Prostate gland (tissue), 2 donors: Measurements from ENCODE around the gene ZBTB43. TPM values are rescaled to one million over a fixed set of nuclear protein-coding genes. Genes with fewer than 3 reads are reported as not detected.
A peak's percentile ranks its signal among the peaks of the same experiment; 100 is the strongest.

ENCODE experiments used
- DNase-seq: peaks from one replicate; pipeline ENCODE4 v3.0.0-alpha.2; 2019; ENCODE audit warnings: low spot score
- H3K27ac ChIP-seq, 2 donors: fragments of 200-600 bp; sonication (generic); 2 replicates each; pipeline ENCODE4 v1.5.1; 2017 to 2019
- H3K27me3 ChIP-seq: fragments of 200-600 bp; sonication (generic); replicated peaks from 2 replicates; pipeline ENCODE4 v1.5.1; 2019; ENCODE audit not compliant: insufficient read depth
- H3K36me3 ChIP-seq, 2 donors: fragments of 200-600 bp; sonication (generic); 1 replicate in 1 of 2; 2 replicates in 1 of 2; pipeline versions ENCODE4 v1.5.1 to v1.8.1; 2017 to 2019
- H3K4me1 ChIP-seq: fragments of 200-600 bp; sonication (generic); replicated peaks from 2 replicates; pipeline ENCODE4 v1.5.1; 2019
- H3K4me3 ChIP-seq, 2 donors: fragments of 200-600 bp; sonication (generic); 2 replicates each; pipeline ENCODE4 v1.5.1; 2017 to 2019
- H3K9me3 ChIP-seq: fragments of 200-600 bp; sonication (generic); 2 replicates; pipeline ENCODE4 v1.5.1; 2017
- POLR2A ChIP-seq: fragments of 450-650 bp; IDR thresholded peaks from one replicate; pipeline ENCODE4 v1.6.1; 2016; ENCODE audit warnings: antibody characterized with exemption, mild to moderate bottlenecking
- POLR2AphosphoS5 ChIP-seq: sonication (generic); formaldehyde crosslinking; IDR thresholded peaks from one replicate; pipeline ENCODE4 v1.6.1; 2017; ENCODE audit warnings: antibody characterized with exemption
- WGBS: methylation state at CpG from one replicate; pipeline ENCODE4 v1.1.5; 2018; 5-methylcytosine and 5-hydroxymethylcytosine counted together
- intact Hi-C: fragments of 100-400 bp; cut with DNase I; formaldehyde crosslinking; loops from one replicate; pipeline ENCODE4 v1.14.2; 2022
- total RNA-seq, 2 donors: library from RNA; depleted of rRNA; stranded (reverse); fragments of >200 nt; gene quantifications; one replicate each; pipeline ENCODE4 v1.1.0, GENCODE V29; 2016
- TF ChIP-seq, protein P1 (sequence below), 4 experiments: fragments of 200-600 bp in 2 of 4; fragments of 450-650 bp in 2 of 4; sonication (generic) in 2 of 4; IDR thresholded peaks; 1 replicate in 3 of 4; 2 replicates in 1 of 4; pipeline ENCODE4 v1.5.1; 2016 to 2019; ENCODE audit warnings: antibody characterized with exemption in 4 of 4, mild to moderate bottlenecking in 2 of 4, moderate library complexity in 2 of 4

The ZBTB43 gene
- total RNA-seq, 2 donors from 2014 or later = 30.0 to 118 TPM

DNA sequence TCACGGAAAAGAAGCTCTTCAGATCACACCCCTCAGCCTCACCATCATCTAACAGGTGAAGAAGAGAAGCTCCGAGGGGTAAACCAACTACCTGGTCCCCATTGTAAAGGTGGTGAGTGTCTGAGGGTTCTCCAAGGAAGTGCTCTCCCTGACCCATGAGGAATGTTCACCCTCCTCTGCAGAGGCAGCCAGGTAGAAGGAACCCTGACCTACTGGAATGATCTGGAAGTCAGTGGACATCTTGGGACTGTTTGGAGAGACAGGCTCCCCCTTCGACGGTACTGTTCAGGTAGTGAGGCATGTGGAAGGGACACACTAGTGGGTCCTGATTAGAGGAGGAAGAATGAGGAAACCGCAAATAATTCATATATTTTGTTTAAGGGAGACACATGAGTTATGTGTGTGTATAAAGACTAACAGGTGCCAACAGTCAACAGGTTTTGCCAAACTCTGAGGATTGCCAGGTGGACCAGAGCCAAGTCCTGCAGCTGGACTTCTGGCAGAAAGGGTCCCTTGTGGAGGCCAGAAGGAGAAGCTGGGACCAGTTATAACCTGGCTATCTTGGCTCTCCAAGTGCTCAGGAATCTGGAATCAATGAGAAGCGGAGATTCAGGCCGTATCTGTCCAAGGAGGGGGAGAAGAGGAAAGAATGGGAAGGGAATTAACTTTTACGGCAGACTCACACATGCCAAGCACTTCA, 52.6 kb downstream of the ZBTB43 start:
- whole genome bisulfite sequencing = 34% methylated on average over 8 of the region's 8 CpGs
- Histone ChIP-seq H3K36me3 (no peaks in the 10 kb centered on the region), H3K27me3 (no peaks in the 10 kb centered on the region), H3K4me1 (peaks cover 10% of the 10 kb centered on the region), H3K9me3 (no peaks in the 10 kb centered on the region), H3K4me3 (no peak overlapping the region), H3K27ac (no peak overlapping the region)
- intact Hi-C loops = no loop called here
- DNase-seq = peak; percentile 68
- peak; percentile 74 for TF ChIP-seq POLR2AphosphoS5
- TF ChIP-seq POLR2A = no peak

DNA sequence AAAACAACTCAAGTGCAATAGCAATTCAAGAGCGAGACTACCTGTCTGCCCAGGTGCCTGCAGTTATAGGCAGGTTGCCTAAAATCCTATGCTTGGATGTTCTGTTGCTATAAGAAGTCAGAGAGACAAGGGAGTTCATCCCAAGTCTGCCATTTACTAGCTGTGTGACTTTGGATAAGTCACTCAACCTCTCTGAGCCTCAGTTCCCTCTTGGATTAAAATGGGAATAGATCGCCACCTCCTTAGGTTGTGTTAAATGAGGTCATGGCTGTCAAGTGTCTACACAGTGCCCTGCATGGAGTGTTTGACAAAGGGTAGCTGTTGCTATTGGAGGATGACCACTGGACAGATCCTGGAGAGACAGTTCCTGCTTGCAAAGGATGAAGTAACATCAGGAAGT, 54.3 kb downstream of the ZBTB43 start:
- WGBS = 90% methylated on average over 2 of the region's 2 CpGs
- Histone ChIP-seq H3K4me3 (no peak overlapping the region), H3K9me3 (no peaks in the 10 kb centered on the region), H3K36me3 (no peaks in the 10 kb centered on the region), H3K27ac (no peak overlapping the region), H3K27me3 (no peaks in the 10 kb centered on the region), H3K4me1 (peaks cover 10% of the 10 kb centered on the region)
- DNase-seq = no peak
- intact Hi-C loops = no loop called here
- no peak for TF ChIP-seq POLR2A
- TF ChIP-seq, protein P1, sequence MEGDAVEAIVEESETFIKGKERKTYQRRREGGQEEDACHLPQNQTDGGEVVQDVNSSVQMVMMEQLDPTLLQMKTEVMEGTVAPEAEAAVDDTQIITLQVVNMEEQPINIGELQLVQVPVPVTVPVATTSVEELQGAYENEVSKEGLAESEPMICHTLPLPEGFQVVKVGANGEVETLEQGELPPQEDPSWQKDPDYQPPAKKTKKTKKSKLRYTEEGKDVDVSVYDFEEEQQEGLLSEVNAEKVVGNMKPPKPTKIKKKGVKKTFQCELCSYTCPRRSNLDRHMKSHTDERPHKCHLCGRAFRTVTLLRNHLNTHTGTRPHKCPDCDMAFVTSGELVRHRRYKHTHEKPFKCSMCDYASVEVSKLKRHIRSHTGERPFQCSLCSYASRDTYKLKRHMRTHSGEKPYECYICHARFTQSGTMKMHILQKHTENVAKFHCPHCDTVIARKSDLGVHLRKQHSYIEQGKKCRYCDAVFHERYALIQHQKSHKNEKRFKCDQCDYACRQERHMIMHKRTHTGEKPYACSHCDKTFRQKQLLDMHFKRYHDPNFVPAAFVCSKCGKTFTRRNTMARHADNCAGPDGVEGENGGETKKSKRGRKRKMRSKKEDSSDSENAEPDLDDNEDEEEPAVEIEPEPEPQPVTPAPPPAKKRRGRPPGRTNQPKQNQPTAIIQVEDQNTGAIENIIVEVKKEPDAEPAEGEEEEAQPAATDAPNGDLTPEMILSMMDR (IDR thresholded peaks at IDR 0.05) = no peak
- no peak for TF ChIP-seq POLR2AphosphoS5

DNA sequence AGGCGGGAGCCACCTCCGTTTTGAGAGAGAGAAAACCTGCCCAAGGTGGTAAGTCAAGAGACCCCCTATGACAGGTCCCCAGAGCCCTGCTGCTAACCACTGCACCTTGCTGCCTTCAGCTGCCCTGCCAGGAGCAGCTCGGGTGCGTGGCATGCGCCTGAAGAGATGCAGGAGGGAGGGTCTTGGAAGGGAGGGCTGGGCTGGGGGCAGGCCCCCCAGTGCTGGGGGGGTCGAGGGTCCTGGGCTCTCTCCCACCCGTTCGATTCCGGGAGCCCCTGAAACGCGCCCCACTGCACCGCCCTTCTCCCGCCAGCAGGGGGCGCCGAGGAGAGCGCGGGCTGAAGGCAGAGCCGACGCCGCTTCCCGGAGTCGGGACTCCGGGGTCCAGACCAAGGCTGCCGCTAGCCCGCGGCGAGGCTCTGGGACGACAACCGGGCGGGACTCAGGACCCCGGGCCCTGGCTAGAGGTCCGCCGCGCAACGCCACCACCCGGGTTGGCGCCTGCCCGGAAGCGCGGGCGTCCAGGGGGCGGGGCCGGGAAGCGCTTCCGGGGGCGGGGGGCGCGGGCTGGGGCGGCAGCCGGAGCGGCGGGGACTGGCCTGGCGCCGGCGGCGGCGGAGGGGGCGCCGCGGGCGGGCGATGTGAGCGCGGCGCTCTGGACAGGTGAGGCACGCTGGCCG, 55.4 kb downstream of the ZBTB43 start, which contains the start of gene ZBTB34:
TSS of gene ZBTB34 (plus strand) at position 563 of the 680 bp plus-strand sequence. CDS start 18,761 bp downstream, outside the sequence.
- intact Hi-C loops = loop anchor here (5.0 kb wide), 1 partner anchor 52 kb away; the partner anchor contains the start of gene RALGPS1
- Histone ChIP-seq H3K9me3 (no peaks in the 10 kb centered on the region), H3K27me3 (no peaks in the 10 kb centered on the region), H3K27ac (peak within 1 kb of the TSS; percentile 93 to 94), H3K36me3 (no peaks in the 10 kb centered on the region), H3K4me3 (peak within 1 kb of the TSS; percentile 91 to 96), H3K4me1 (peaks cover 10% of the 10 kb centered on the region)
- 1% methylated on average over 31 of the region's 67 CpGs for WGBS
- peak; percentile 39 for DNase-seq
- TF ChIP-seq, protein P1 (IDR thresholded peaks at IDR 0.05) = peak; percentile 98 to 100 (median 100)
- TF ChIP-seq POLR2AphosphoS5 = peak; percentile 40
- TF ChIP-seq POLR2A = no peak

DNA sequence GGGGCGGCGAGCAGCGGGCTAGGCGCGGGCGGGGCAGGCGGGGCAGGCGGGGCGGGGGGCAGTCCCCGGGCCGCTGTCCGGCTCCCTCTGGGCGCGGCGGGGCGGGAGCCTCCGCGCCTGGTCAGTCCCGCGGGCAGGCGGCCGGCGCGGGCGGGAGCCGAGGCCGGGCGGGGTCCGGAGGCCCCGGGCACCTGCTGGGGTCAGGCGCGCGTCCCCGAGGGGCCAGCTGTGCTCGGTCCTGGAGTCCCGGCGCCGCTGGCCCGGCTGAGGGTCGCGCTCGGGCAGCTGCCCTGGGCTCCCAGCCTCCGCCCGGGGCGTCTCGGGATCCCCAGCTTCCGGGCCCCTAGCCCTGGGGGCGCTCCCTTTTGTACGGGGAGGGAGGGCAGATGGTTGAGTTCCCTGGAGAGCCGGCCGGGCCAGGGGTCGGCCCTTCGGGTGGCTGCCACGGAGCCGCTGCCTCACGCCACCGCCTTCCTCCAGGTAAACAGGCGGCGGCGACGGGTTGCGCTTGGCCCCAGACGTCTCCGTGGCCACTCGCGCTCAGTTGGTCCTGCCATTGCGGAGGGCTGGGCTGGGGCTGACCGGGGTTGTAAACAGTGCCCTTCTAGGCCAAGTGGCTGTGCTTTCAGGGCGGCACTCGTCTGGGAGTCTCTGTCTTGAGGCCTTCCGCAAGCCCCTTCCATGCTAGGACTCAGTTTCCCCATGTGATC, 56.1 kb downstream of the ZBTB43 start:
- no peak for DNase-seq
- WGBS = 1% methylated on average over 17 of the region's 71 CpGs
- Histone ChIP-seq H3K9me3 (no peaks in the 10 kb centered on the region), H3K4me1 (peaks cover 10% of the 10 kb centered on the region), H3K4me3 (peak overlapping the region; percentile 91 to 96), H3K27me3 (no peaks in the 10 kb centered on the region), H3K27ac (peak overlapping the region; percentile 93 to 94), H3K36me3 (no peaks in the 10 kb centered on the region)
- intact Hi-C loops = loop anchor here (5.0 kb wide), 1 partner anchor 51 kb away; the partner anchor contains the start of gene RALGPS1
- TF ChIP-seq, protein P1 (IDR thresholded peaks at IDR 0.05) = no peak
- TF ChIP-seq POLR2AphosphoS5 = no peak
- no peak for TF ChIP-seq POLR2A

DNA sequence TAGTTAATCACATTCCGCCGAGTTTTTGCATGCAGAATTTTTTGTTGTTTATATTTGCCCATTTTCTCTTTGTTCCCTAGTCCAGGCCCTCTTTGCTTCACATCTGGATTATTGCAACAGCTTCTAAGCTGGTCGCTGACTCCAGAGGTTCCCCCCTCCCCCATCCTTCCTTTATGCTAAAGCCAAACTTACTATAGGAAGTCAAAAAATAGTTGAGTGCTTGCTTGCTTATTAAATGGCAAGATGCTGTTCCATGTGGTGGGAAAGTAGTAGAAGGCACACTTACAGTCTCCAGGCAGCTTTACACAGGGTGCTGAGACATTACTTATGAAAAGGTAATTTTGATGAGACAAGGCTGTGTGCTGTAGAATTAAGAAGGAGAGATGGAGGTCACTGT, 56.9 kb downstream of the ZBTB43 start:
- DNase-seq = no peak
- Histone ChIP-seq H3K36me3 (no peaks in the 10 kb centered on the region), H3K27ac (peak overlapping the region; percentile 93 to 94), H3K4me3 (peak overlapping the region; percentile 91 to 96), H3K9me3 (no peaks in the 10 kb centered on the region), H3K4me1 (peaks cover 10% of the 10 kb centered on the region), H3K27me3 (no peaks in the 10 kb centered on the region)
- no peak for TF ChIP-seq POLR2A
- no peak for TF ChIP-seq POLR2AphosphoS5
- TF ChIP-seq, protein P1 (IDR thresholded peaks at IDR 0.05) = no peak
- intact Hi-C loops = loop anchor here (5.0 kb wide), 1 partner anchor 51 kb away; the partner anchor contains the start of gene RALGPS1
- 14% methylated on average over 3 of the region's 3 CpGs for WGBS
